GM19239 (cell line): ENCODE results near the gene USP3.
"Not testable (repeated sequence)": the region's sequence is repeated elsewhere in the genome, so short reads cannot be mapped to it uniquely, and the experiment has no call there.

Source experiments
- DNase-seq: peaks from one replicate; pipeline ENCODE4 v3.0.0; 2011; ENCODE audit warnings: low spot score; ENCODE audit not compliant: insufficient read length
- FAIRE-seq: peaks from 2 replicates; lab custom pipeline; 2011; peaks lifted over from hg19 to GRCh38; lab: Jason Lieb, UNC

The USP3 gene

GRCh38 chr15:63509955-63510940 is 5.9 kb downstream of the USP3 start:
- FAIRE-seq (peak; percentile 39), DNase-seq (no peak)

DNA sequence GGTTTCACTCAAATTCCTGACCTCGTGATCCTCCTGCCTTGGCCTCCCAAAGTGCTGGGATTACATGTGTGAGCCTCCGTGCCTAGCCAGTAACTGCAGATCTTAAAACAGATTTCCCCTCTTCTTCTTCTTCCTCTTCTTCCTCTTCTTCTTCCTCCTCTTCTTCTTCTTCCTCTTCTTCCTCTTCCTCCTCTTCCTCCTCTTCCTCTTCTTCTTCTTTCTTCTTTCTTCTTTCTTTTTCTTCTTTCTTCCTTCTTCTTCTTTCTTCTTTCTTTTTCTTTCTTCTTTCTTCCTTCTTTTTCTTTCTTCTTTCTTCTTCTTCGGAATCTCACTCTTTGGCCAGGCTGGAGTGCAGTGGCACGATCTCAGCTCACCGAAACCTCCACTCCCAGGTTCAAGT is 7.8 kb downstream of the USP3 start:
- FAIRE-seq, result no peak
- DNase-seq, result no peak

GRCh38 chr15:63513271-63513670 is 8.9 kb downstream of the USP3 start:
- FAIRE-seq, result no peak
- DNase-seq, result no peak

DNA sequence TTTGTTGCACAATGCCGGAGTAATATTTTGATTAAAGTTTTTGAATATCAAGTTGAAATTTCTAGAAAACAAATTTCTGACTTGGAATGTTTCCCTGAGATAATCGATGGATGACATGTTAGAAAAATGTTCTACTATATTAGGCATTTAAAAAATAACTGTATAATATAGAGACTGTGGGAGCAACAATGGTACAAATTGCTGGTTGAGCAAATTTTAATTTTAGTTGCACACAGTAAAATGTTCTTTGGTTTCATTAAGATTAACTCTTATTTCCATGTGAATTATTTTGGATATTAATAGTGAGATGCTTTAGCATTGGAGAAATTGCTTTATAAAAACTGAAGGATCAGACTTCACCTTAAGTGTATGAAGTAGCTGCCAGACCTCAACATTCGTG is 9.3 kb downstream of the USP3 start:
- DNase-seq, result no peak
- FAIRE-seq, result no peak

GRCh38 chr15:63514531-63514943 is 10.1 kb downstream of the USP3 start:
- DNase-seq (no peak), FAIRE-seq (no peak)

DNA sequence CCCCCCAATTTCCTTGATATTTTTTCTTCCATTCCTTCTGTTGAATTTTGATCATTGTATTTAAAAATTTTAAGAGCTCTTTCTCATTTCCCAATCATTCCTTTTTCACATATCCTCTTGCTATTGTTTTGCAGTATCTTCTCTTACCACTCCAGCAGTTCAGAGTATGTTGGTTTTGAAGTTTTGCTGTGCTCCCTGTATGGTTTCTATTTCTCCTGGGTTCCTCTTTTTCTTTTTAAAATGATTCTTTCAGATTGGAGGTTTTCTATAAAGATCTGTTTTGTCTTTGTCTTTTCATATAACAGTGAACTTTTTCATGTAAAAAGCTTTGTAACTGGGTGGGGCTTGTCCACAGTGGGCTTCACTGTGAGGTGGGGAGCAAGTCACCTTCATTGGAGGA is 12.8 kb downstream of the USP3 start:
- DNase-seq, result no peak
- peak; percentile 73 for FAIRE-seq

GRCh38 chr15:63517628-63518027 is 13.2 kb downstream of the USP3 start:
- peak; percentile 45 for FAIRE-seq

DNA sequence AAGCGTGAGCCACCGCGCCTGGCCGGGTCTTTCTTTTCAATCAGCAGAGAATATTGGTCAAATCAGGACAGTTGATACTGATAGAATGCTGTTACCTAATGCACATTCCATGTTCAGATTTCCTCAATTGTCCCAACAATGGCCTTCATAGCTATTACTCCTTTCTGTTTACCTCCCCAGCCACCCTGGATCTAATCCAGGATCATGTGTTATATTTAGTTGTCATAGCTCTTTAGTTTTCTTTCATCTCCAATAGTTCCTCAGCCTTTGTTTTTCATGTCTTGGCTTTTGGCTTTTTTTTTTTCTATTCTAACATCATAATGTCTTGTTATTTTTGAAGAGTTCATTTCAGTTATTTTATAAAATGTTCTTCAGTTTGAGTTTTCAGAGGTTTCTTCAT is 14.6 kb downstream of the USP3 start:
- FAIRE-seq, result peak; percentile 45
- DNase-seq, result no peak

More at GRCh38 chr15:63517628-63518027, 13.2 kb downstream of the USP3 start:
- no peak for DNase-seq

DNA sequence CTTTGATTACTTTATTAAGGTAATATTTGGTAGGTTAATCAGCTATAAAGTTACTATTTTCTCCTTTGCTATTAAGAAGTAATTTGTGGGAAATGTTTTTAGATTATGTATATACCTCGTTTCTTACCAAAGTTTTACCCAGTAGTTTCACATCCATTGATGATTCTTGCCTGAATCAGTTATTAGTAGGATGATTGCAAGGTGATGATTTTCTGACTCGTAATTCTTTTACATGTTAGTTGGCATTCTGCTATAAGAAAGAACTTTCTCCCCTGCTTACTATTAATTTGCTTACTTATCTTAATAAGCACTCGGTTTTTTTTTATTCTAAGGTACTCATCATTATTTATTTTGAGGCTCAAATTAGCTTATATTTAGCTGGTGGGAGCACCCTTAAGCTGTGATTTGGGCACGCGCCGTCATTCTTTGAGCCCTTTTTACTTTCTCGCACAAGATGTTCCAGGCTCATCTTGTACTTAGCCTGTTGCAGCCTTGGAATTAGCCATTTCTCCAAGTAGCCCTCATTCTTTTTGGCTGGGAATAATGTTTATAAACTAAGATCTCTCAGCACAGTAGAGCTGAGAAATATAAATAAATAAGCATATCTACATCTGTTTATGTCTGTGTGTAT is 15.3 kb downstream of the USP3 start:
- FAIRE-seq (peak; percentile 11), DNase-seq (no peak)

DNA sequence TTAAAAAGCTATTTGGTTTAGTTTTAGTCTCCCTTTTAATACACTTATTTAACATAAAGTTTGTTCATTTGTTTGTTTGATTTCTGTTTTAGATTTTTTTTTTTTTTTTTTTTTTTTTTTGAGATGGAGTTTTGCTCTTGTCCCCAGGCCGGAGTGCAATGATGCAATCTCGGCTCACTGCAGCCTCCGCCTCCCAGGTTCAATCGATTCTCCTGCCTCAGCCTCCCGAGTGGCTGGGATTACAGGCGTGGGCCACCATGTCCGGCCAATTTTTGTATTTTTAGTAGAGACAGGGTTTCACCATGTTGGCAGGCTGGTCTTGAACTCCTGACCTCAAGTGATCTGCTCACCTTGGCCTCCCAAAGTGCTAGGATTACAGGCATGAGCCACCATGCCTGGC is 16.1 kb downstream of the USP3 start:
- not testable (repeated sequence) for FAIRE-seq, DNase-seq

DNA sequence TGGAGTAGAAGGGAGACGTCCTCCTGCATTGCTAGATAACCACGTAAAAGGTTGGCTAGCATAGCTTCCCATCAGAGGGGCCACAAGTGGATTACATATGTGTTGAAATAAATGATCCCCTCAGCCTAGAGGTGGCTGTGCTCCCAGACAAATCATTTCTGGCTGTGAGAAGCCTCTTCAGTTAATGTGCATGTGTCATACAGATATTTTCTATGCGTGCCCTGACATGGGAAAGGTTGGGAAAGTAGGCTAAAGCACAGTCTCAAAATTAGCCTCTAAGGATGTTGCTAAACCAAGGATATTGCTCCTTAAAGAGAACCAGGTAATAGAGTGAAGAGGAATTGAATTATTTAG is 17.8 kb downstream of the USP3 start:
- DNase-seq (no peak), FAIRE-seq (no peak)

- no peak for FAIRE-seq
Observed at GRCh38 chr15:63523306-63523990, 19.1 kb downstream of the USP3 start.

GRCh38 chr15:63524316-63525015 is 20.1 kb downstream of the USP3 start:
- peak; percentile 11 for FAIRE-seq
- DNase-seq, result no peak

More at GRCh38 chr15:63523306-63523990, 19.1 kb downstream of the USP3 start:
- DNase-seq, result no peak

DNA sequence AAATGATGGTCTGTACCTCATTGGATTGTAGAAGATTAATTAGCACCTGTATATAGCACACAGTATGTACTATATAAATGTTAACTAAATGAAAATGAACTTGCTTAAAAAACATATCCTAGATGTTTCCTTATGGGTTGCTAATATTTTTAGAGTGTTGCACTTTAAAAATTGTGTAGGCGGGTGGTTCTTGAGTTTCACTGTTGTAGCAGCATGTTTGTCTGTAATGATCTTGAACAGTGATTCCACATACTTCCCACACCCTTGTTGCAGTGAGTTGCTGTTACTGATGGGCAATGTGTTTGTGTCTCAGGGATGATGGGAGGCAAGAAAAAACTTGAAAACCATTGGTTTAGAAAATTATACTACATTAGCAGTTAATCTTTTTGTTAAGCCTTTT is 22.0 kb downstream of the USP3 start:
- DNase-seq (no peak), FAIRE-seq (no peak)

DNA sequence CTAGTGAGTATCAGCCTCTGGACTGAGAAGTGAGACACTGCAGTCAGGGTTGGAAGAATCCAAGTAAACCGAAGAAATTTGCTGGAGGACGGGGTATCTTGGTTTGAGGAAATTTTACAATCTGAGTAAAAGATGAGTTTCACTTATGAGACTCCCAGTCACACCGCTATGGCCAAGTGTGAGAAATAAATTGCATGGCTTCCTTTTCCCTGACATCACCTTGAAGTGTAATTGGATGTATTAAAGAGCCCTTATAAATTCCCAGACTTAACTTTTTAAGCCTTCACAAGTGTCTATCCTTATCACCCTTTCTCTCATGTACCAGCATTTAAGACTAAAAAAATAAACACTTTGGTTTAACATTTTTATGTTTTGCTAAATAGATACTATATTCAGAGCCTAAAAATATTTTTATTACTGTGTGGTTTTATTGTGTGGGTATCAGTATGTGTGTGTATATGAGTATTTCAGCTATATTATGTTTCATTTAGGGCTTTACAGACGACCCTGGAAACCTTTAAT is 23.8 kb downstream of the USP3 start:
- no peak for DNase-seq
- FAIRE-seq, result no peak

- no peak for DNase-seq
- FAIRE-seq, result no peak
Observed at GRCh38 chr15:63530235-63530634, 25.8 kb downstream of the USP3 start.

- DNase-seq (no peak), FAIRE-seq (peak; percentile 80)
Observed at GRCh38 chr15:63530752-63531299, 26.4 kb downstream of the USP3 start.

GRCh38 chr15:63531586-63531985 is 27.2 kb downstream of the USP3 start:
- FAIRE-seq, result peak; percentile 59

GRCh38 chr15:63532307-63532744 is 27.9 kb downstream of the USP3 start:
- no peak for DNase-seq
- peak; percentile 64 for FAIRE-seq

More at GRCh38 chr15:63531586-63531985, 27.2 kb downstream of the USP3 start:
- DNase-seq, result no peak

DNA sequence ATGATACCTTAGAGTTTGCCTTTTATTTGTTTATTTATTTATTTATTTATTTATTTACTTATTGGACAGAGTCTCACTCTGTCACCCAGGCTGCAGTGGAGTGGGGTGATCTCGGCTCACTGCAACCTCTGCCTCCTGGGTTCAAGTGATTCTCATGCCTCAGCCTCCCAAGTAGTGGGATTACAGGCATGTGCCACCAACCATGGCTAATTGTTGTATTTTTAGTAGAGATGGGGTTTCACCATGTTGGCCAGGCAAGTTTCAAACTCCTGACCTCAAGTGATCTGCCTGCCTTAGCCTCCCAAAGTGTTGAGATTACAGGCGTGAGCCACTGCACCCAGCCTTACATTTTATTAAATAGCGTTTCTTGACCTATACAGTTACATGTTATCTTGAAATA is 30.5 kb downstream of the USP3 start:
- not testable (repeated sequence) for DNase-seq
- peak; percentile 47 for FAIRE-seq
